NCI-H1694 treated with DMSO at 0.1 percent for 48 hours (cell line): ENCODE data around the gene KIF2C.
"Not testable (repeated sequence)": the region's sequence is repeated elsewhere in the genome, so short reads cannot be mapped to it uniquely, and the experiment has no call there.

Experiments
- DNase-seq: peaks from one replicate; lab custom pipeline; 2025; lab: John Stamatoyannopoulos, UW

The KIF2C gene

DNA sequence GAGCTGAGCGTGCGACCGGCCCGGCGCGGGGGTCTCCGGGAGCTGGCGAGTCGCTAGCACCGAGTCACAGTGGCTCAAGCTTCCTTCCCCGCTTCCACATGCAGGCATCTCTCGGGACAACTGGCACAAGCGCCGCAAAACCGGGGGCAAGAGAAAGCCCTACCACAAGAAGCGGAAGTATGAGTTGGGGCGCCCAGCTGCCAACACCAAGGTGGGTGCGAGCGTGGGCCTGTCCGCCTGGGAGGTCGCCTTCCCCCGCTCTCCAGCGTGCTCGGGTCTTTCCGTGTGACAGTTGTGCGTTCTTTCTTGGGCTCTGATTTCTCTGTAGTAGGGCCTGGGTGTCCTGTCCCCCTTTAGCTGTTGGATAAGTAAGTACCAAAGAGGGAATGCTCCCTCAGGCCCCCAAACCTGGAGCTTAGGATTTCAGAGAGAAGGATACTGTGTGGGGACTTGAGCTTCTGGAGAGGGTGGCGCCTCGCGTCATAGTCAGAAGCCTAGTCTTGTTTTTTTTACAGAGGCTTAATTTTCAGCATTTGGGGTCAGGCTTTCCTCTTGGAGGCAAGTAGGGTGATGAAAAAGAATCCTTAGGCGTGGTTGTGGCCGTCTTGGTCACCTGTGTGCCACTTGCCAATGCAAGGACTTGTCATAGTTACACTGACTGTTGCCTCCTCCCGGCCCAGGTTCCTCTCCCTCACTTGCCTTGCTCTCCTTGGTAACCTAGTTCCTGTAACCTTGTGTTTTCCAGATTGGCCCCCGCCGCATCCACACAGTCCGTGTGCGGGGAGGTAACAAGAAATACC, 36.5 kb downstream of the KIF2C start:
- DNase-seq, result no peak

DNA sequence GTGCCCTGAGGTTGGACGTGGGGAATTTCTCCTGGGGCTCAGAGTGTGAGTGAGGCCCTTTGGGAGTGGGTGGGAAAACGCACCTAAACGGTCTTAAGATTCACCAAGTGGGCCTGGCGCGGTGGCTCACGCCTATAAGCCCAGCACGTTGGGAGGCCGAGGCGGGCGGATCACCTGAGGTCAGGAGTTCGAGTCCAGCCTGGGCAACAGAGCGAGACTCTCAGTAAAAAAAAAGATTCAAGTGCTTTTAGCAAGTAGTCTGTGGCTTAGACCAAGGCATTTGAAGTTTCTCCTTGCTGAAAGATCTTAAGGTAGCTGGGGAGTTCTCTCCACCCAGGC, 37.1 kb downstream of the KIF2C start:
- DNase-seq, result no peak

DNA sequence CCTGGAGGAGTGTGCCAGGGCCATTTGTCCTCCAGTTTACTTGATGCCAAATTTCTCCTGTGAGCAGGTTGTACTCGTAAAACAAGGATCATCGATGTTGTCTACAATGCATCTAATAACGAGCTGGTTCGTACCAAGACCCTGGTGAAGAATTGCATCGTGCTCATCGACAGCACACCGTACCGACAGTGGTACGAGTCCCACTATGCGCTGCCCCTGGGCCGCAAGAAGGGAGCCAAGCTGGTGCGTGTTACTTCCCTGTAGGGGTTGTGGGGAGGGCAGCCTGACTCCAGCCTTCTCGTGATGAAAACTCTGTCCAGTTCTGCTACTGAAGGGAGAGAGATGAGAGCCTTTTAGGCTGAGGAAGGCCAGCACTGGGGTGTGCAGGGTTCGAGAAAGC, 37.9 kb downstream of the KIF2C start:
- no peak for DNase-seq

DNA sequence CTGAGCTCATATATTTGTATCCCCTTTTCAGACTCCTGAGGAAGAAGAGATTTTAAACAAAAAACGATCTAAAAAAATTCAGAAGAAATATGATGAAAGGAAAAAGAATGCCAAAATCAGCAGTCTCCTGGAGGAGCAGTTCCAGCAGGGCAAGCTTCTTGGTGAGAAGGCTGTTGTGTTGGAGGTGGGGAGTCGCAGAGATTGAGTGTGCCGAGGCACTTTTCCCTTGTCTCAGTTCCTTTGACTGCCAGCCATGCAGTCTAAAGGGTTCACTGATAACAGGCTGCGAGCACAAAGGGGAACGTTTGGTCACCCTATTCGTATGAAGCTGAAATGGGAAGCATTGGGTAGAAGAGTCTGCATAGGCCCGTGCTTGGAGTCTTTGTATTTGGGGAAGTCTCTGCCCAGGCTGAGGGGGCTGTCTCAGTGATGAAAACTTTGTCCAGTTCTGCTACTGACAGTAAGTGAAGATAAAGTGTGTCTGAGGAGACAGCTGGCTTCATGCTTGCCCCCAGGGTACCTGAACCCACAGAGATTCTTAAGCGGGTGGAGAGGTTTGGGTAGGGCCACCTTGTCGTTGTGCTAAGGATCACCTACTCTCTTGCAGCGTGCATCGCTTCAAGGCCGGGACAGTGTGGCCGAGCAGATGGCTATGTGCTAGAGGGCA, 38.5 kb downstream of the KIF2C start:
- no peak for DNase-seq

DNA sequence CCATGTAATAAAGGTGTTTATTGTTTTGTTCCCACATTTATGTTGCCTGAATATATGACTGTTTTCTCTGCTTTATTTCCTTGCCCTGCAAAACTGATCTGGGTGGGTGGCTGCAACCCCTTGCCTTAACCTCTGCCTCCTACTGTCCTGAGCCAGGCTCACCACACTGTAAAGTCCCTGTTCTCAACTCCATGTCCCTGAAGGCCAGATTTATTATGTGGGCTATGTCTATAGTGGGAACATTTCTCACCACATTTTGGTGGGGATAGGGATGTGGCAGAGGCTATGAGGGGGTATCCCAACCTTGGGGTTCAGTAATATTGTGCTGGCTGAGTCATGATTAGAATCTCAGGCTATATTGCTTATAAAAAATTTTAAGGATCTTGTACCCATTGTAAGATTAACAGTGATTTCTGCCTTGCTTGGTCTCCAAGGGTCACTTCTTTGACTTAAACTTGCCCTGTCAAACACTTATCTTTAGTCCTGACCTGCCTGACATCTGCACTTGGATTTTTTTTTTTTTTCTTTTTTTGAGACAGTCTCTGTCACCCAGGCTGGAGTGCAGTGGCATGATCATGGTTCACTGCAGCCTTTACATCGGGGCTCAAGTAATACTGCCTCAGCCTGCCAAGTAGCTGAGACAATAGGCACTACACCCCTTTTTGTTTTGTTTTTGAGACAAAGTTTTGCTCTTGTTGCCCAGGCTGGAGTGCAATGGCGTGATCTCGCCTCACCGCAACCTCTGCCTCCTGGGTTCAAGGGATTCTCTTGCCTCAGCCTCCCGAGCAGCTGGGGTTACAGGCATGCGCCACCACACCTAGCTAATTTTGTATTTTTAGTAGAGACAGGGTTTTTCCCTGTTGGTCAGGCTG, 39.3 kb downstream of the KIF2C start:
- no peak for DNase-seq

DNA sequence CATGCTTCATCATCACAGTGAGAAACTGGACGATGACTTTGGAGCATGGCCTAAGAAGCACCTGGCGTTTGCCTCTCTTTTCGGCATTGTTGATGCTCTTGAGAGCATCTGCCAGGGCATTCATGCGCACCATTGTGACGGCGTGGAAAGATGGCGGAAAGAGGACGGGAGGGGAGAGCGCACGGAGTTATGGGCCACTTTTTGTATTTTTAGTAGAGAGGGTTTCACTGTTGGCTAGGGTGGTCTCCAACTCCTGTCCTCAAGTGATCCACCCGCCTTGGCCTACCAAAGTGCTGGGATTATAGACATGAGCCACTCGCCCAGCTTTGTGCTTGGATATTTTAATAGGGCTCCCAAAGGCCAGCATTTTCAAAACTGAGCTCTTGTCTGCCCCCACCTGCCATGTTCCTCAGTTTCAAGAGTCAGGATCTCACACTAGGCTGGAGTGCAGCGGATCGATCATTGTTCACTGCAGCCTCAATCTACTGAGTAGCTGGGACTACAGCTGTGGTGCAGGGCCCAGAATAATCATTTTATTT, 41.0 kb downstream of the KIF2C start:
- no peak for DNase-seq

DNA sequence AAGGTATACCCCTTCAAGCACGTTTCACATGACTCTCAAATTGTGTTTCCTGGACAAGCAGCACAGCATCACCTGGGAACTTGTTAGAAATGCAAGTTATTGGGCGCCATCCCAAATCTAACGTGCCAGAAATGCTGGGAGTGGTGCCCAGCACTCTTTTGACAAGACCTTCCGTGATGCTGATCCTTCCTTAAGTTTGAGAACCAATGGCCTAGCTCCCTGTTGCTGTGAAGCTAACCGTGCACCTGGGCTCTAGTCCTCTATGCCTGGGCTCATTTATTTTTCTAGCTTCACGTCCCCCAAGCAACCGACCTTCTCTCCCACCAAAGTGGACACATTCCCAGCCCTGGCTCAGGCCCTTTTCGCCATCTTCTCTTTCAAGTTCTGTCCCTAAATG, 44.1 kb downstream of the KIF2C start:
- DNase-seq, result no peak

DNA sequence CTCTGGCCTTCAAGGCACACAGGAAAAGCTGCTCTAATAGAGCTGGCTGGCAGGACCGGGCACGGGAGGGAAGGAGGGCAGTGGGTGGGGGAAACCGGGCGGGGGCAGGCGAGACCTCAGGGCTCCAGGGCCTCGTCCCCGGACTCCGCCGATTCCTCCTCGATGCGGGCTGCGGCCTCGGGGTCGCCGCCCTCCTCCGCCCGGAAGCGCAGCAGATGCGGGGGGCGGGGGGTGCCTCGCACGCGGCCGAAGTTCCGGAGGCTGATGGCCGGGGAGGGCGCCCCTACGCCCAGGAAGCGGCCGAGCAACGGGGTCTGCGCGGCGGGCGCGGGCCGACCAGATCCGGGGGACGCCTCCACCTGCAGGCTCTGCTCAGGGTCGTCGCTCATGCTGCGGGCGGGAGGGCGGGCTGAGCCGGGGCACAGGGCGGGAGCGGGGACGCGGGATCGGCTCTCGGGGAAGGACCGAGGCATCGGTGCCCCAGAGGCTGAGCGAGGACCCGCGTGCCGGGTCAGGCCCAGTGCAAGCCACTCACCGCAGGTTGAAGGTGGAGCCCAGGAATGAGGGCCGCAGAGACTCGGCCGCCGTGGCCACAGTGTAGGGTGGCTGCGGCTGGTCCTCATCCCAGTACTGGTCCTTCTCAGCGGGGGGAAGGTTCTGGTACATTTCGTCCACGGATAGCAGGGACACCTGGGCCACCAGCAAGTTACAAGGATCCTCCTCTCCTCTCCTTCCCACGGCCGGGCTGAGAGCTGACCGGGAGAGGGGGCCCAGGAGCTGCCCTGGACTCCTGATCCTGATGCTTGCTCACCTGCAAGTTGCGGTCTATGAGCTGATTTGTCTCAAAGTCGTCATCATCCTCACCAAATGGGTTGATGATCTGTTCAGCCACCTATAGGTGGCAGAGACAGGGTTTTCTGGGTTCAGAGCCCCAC, 44.7 kb downstream of the KIF2C start:
- no peak for DNase-seq

DNA sequence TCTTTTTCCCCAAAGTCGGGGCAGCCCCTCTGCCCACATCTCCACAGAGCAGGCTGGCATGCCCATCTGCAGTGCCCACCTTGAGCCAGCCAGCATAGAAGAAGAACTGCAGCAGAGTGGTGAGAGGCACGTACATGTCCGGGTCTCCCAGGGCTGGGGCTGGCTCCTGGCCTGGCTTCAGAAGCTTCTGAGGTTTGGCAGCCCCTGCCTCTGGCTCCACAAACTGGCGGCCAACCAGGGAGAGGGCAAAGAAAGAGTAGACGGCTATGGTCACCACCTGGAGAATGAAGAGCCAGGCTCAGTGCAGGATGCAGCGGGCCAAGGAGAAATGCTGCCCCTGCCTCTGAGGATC, 45.4 kb downstream of the KIF2C start:
- no peak for DNase-seq

DNA sequence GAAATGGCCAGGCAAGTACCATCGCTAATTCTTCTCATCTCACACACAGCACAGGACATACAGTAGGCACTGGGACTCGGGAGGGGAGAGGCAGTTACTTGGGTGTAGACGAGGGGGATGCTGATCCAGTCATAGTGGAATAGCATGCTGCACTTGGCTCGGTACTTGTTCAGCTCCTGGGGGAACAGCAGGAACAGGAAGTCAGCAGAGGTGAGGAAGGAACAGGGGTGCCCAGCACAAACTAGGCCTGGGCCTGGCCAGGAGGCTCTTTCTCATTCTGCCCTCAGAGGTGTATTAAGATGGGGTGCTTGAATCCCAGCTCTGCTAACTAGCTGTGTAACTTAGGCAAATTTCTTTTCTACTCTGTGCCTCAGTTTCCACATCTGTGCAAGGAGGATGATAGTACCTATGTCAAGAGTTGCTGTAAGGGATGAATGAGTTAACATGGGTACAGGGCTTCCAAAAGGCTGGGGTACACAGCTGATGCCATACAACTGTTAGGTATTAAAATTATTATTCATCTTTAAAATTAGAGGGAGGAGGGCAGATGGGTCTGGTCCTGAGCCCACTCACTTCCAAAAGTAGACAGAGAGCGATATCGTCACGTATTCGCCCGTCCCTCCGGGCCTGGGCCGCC, 46.0 kb downstream of the KIF2C start:
- DNase-seq, result no peak

DNA sequence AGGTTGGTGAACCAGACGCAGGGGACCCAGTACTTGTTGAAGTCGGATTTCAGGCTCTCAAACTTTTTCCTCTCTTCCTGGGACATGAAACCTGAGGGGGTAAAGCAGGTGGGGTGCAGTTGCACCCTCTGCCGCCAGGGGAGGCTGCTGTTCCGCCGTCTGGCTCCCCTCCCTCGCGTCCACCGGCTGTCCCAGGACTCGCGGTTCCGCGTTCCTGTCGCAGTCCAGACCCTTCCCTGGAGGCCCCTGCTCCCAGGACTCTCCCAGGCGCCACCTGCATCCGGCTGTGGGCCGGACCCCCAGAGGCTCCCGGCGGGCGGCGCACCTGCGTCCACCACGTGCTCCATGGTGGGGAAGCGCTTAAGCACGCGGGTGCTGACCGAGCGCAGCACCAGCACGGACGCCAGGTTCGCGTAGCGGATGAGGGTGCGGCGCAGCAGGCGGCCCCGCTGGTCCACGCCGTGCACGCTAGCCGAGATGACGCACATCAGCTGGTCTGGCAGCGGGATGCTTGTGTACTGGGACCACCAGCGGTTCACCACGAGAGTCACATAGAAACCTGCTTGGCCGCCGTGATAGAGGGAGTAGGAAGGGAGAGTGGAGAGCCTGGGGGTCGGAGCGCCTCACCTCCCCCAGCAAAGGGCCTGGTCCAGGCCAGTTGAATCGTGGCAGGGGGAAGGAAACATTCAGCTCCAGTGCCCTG, 46.7 kb downstream of the KIF2C start:
- no peak for DNase-seq

DNA sequence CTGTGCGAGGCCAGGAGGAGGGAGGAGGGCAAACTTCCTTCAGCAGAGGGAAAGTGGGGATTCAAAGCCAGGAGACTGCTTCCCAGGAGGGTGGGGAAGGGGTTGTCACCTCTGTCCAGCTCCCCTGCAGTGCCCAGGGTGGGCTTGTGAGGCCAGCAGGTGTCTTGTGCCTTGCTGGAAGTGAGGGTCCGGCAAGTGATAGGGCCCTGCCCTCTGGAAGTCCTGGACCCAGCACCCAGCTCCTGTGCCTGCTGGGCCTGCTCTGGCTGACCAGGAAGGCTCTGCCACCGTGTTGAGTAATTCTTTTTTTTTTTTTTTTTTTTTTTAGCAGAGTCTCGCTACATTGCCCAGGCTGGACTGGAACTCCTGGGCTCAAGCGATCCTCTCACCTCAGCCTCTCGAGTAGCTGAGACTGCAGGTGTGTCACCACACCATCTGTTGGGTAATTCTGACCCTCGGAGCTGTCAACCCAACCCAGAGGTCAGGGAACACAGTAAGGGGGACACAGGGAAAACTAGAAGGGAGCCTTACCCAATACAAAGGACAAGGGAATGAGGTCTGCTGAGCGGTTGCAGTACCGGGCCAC, 47.3 kb downstream of the KIF2C start:
- no peak for DNase-seq

DNA sequence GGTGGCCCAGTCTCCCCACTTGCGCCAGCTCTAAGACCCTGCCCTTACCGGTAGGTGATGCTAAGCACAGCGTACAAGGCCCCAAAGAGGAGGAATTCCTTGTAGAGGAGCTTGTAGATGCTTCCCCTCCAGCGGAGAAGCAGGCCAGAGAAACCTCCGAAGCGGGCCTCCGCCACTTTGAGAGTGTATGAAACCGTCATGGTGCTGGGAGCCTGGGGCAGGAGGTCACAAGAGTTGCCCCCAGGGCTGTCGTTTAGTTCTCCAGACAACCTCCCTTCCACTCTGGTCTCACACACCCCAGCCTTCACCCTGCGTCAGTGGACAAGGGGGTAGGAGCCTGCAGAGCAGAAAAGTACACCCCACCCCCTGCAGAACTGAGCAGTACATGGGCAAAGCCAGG, 47.9 kb downstream of the KIF2C start:
- no peak for DNase-seq

DNA sequence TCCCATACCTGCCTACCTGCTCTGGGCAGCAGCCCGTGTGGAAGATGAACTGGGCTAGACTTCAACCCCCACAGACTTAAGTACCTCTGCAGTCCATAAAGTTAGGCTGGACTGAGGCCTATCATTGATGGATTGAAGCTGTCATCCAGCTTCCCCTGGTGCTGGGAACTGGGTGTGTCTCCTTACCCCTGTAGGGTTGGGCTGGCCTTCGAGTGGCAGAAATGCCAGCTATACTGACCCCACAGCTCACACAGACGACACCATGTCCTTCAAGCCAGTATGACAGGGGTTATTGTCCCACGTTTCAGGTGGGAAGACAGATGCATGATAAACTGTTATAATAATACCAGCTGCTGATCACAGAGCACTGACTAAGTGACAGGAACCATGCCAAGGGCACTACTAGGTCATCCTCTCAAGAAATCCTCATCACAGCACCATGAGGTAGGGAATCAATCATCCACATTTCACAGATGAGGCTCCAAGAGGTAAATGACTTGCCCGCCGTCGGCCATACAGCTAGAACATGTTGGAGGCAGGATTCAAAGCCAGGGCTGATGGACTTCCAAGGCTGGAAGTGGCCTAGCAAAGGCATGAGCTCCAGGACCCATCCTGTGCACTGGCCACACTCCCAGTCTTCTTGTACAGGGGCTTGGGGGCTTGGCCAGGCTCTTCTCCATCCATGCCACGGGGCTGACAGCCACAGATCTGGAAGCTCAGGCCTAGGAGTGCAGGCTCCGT, 48.7 kb downstream of the KIF2C start, which contains the start of gene BEST4:
TSS of gene BEST4 (minus strand) at position 51 of the 741 bp plus-strand sequence. CDS start 465 bp downstream, outside the sequence.
- DNase-seq, result no peak

DNA sequence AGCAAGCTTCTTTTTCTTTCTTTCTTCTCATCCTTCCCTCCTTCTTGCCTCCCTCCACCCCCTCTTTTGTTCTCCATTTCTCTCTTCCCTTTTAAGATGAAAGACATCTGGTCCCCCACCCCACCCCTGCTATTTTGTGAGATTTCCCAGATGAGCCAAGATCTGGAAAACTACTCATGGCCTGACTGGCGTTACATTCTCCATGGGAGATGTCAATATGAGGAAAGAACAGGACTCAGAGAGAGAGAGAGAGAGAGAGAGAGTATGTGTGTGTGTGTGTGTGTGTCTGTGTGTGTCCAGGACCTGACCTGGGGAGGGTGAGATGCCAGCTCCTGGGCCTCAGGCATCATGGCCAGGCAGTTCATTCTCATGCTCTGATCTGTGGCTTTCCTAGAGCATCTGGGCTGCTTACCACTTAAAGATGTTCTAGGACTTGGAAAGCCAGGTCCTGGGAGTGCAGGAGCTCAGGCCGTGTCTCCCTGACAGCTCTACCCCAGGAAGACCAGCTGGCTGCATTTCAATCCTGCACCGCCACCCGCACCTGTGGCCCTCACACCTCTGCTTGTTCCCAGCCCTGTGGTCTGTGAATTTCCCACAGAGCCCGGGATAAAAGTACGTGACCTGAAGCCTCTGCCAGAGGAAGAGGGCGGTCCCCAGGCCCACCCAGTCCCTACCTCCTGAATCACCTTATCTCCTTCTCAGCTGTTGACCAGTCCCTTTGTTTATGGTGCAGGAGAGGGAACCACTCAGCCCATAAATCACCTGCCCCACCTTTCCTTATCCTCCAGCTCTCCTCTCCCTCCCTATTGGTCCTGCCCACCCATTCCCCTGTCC, 51.5 kb downstream of the KIF2C start:
- DNase-seq, result no peak

DNA sequence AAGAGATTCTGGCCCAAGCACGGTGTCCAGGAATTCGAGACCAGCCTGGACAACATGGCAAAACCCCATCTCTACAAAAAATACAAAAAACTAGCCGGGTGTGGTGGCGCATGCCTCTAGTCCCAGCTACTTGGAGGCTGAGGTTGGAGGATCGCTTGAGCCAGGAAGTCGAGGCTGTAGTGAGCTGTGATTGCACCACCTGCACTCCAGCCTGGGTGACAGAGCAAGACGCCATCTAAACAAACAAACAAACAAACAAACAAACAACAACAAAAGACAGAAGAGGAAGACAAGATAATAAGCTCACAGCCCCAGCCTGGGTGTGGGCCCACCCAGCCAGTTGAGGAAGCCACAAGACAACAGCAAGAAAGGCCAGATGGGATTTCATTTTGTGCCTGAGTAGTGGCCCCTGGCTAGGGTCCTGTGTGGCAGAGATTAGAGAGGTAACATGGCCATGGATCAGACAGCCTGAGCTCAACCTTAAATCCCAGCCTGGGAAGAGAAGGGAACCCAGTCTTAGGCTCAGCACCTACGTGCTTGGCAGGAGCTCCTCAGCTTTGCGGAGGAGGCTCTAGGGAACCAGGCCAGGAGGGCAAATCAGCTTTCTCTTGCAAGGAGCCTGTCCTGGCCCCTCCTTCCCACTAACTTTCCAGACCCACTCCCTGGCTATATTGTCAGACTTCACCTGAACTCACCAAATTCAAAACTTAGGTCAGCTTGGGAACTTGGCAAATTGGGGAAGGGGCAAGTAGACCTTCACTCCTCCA, 53.3 kb downstream of the KIF2C start:
- no peak for DNase-seq

DNA sequence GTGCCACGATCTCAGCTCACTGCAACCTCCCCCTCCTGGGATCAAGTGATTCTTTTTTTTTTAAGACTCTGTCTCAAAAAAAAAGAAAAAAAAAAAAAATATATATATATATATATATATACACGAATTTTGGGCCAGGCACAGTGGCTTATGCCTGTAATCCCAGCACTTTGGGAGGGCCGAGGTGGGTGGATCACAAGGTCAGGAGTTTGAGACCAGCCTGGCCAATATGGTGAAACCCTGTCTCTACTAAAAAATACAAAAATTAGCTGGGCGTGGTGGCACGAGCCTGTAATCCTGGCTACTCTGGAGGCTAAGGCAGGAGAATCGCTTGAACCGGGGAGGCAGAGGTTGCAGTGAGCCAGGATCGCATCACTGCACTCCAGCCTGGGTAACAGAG, 58.2 kb downstream of the KIF2C start:
- DNase-seq, result not testable (repeated sequence)
